HG02884 (cell line): Measurements from ENCODE around the gene GRID2.

ENCODE experiments used
- ATAC-seq: cut with Tn5 transposase; IDR thresholded peaks from one replicate; pipeline ENCODE4 v1.9.1; 2021; ENCODE audit warnings: mild to moderate bottlenecking, moderate library complexity; ENCODE audit not compliant: unreplicated experiment

Gene GRID2

GRCh38 chr4:93467484-93468155 lies 1163.9 kb downstream of the GRID2 start:
- ATAC-seq = no peak

- no peak for ATAC-seq
Observed at GRCh38 chr4:93469560-93469959, 1165.8 kb downstream of the GRID2 start.

GRCh38 chr4:93475730-93476129 lies 1172.0 kb downstream of the GRID2 start:
- ATAC-seq = no peak

DNA sequence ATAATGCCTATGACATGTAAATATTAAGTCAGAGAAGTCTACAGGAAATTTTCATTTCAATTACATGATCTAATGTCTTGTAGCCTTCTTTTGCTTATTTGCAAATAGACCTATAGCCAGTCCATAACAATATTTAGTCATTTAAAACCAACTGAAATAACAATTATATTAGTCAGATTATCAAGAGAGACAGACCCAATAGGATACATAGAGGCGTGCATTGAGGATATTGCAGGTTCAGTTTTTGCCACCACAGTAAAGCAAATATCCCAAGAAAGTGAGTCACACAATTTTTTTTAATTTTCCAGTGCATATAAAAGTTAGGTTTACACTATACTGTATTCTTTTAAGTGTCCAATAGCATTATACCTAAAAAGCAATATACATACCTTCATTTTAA lies 1175.0 kb downstream of the GRID2 start:
- ATAC-seq = no peak

DNA sequence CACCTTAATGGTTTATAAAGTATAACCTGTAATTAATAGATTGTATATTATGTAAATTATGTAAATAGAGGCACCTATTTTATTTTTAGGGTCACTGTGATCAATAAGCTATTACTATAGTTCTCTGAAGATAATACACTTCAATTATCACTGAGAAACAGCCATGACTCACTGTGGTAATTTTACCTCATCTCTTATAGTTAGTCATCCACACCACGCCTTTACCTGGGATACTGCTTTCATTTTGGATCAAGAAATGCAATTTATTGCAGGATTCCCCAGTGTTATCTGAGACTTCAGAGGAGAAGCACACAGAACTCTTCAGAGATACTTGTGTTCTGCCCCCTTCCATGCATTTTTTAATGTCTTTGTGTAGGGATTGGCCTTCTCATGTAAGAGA lies 1176.7 kb downstream of the GRID2 start:
- ATAC-seq = no peak

GRCh38 chr4:93495346-93495745 lies 1191.6 kb downstream of the GRID2 start:
- no peak for ATAC-seq

DNA sequence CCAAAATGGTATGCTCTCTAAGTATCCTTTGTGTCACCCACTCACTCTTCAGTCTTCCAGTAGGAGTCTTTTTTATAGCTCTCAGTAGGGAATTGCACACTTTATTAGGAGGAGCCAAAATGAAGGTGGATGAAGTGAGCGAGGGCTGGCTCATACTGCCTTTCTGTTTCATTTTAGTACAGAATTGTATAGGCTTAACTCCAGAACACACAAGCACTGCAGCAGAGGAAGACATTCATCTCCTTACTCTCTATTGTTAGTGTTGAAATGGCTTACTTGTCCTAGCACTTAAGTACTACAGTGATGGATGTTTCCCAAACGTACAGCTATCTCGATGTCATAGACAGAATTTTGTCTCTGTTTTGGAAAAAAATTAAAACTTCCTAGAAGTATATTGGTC lies 1197.5 kb downstream of the GRID2 start:
- ATAC-seq = no peak

DNA sequence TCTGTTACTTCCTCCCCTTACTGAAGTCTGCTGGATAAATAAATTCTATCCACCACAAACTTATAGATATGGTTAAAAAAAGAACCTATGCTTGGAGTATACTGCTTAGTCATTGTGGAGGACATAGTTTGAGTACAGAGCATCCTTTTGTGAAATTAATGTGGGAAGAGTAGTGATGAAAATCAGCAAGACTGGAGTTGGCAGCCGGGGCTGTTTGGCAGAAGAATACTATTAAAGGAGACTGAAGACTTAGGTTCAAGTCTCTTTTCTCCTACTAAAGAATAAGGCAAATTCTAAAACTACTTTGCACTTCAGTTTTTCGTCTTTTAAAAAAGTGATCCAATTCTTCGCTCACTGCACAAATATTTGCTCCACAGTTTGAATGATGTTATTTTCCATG lies 1198.2 kb downstream of the GRID2 start:
- no peak for ATAC-seq

- no peak for ATAC-seq
Observed at GRCh38 chr4:93502991-93503390, 1199.2 kb downstream of the GRID2 start.

GRCh38 chr4:93513851-93514250 lies 1210.1 kb downstream of the GRID2 start:
- no peak for ATAC-seq

DNA sequence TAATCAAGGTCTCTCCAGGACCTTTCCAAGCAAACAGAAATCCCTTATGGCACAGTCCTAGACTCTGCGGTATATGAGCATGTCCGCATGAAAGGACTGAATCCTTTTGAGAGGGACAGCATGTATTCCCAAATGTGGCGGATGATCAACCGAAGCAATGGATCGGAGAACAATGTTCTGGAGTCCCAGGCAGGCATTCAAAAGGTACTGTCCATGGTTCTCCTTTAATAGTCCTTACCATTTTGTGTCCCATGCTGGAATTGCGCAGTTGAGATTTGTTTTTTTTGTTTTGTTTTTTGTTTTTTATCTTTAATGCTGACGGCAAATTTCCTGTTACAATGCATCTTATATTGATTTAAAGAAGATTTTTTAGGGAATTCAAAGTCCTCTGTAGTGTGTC lies 1211.4 kb downstream of the GRID2 start:
- no peak for ATAC-seq

GRCh38 chr4:93529692-93530372 lies 1226.1 kb downstream of the GRID2 start:
- no peak for ATAC-seq

GRCh38 chr4:93532234-93532633 lies 1228.5 kb downstream of the GRID2 start:
- ATAC-seq = no peak

- ATAC-seq = no peak
Observed at GRCh38 chr4:93540562-93540961, 1236.8 kb downstream of the GRID2 start.

DNA sequence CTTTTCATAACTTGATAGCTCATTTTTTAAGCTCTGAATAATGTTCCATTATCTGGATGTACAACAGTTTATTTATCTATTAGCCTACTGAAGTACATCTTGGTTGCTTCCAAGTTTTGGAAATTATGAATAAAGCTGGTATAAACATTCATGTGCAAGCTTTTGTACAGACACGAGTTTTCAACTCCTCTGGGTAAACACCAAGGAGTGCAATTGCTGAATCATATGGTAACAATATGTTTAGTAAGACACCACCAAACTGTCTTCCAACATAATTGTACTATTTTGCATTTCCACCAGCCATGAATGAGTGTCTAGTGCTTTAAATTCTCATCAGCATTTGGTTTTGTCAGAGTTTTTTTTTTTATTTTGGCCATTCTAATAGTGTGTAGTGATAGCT lies 1258.1 kb downstream of the GRID2 start:
- ATAC-seq = no peak

DNA sequence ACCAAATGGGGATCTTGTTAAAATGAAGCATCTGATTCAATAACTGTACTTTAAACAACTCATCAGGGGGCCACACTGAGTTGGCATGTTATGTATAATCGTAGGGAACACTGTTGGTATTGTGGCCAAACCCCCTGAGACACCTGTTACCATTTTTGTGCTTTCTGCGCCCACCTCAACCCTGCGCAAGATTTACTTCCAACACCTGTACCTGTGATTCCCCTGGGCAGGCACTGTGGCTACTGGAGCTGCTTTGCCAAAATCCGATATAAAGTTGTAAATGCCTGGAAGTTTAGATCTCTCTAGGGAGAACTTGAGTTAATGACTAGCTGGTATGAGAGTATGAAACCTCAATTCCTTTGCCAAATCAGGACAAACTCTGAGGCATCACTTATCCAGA lies 1265.0 kb downstream of the GRID2 start:
- no peak for ATAC-seq

- ATAC-seq = no peak
Observed at GRCh38 chr4:93573285-93573684, 1269.5 kb downstream of the GRID2 start.

DNA sequence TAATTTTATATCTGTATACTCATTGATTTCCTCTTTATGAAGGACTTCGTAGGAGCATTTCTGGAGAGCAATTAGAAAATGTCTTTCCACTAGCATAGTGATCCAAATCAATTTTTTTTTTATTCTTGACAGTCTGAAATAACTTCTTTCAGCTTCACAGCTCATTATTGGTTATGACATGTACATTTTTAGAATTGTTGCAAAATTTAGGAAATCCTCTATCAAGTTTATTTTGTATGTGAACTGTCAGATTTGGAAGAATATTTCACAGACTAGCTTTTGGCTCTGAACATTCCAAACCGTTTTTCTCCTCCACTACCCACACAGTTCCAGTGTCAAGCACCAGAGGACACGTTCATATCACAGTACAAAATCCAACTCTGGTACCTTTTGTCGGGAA lies 1275.2 kb downstream of the GRID2 start:
- ATAC-seq = no peak

GRCh38 chr4:93605163-93605562 lies 1301.4 kb downstream of the GRID2 start:
- no peak for ATAC-seq

- ATAC-seq = no peak
Observed at GRCh38 chr4:93617606-93618005, 1313.8 kb downstream of the GRID2 start.

DNA sequence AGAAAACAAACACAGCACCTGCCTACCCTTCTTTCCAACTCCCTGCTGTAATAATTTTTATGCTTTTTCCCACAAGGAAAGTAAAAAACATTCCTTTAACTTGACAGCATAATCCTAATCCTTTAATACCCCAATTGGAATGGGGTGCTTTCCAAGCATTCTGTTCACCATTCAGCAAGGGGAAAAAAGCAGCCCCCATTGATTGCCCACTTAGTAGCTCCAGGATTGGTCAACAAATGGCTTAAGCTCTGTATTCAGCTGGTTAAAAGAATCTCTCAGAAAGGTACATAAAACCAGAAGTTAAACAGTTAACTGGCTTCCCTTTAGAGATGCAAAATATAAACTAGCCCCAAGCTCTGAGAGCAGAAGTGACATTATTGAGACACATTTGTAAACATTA lies 1330.0 kb downstream of the GRID2 start:
- no peak for ATAC-seq

DNA sequence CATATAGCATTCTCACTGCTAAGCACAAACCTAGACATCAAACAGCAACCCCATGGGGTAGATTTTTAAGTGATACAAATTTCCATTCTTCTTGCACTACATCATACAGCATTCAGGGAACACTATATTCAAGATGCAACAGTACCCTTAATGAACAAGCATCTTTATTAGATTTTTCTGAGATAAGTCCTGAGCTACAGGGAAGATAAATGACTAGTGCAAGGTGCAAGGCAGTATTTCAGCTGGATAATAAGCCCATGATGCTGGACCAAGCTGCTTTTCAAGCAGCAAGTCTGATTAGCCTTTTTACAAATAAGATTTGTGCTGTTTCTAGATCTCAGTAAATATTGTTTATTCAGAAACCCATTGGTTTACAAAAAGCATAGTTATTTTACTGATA lies 1332.2 kb downstream of the GRID2 start:
- no peak for ATAC-seq

DNA sequence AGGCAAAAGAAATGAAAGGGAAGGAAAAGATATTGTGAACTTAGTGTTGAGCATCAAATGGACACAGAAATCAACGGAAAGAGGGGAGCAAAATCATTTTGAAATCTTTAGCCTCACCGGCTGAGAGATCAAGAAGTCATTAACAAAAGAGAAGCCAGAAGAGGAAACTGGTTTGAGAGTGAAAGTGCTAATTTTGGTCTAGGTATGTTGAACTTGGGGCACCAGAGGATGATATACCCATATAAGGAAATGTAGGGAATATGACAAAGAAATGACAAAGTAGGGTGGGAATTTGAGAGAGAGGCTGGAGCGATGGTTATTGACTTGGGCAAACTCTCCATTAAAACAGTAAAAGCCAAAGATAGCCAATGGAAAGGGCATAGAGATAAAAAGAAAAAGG lies 1341.4 kb downstream of the GRID2 start:
- ATAC-seq = no peak
